IMR-90 (cell line): Measurements from ENCODE around the gene CDH23. TPM values are rescaled to one million over a fixed set of nuclear protein-coding genes. Genes with fewer than 3 reads are reported as not detected.

ENCODE experiments used
- ATAC-seq: fragments of 200-7000 bp; cut with Tn5 transposase; 2 replicates; pipeline ENCODE4 v1.9.1; 2020; ENCODE audit warnings: low read depth, mild to moderate bottlenecking, moderate library complexity
- BruUV-seq: library from RNA; stranded (reverse); fragments of 400-500 nt; replicated peaks from 2 replicates; lab custom pipeline; 2021; lab: Mats Ljungman, UMichigan
- CTCF ChIA-PET: fragments of 300-600 bp; formaldehyde crosslinking; extraction: SDS; loops from one replicate; lab custom pipeline; 2021; ENCODE audit warnings: antibody characterized with exemption; lab: Yijun Ruan, JAX
- POLR2A ChIA-PET: fragments of 300-600 bp; sonication (Branson Sonifier 250); formaldehyde crosslinking; loops from one replicate; lab custom pipeline; 2022; ENCODE audit warnings: antibody characterized with exemption; ENCODE audit not compliant: unreplicated experiment; lab: Charles Lee
- DNase-seq: peaks from one replicate; pipeline ENCODE4 v3.0.0; 2013
- H2AFZ ChIP-seq: replicated peaks from 2 replicates; pipeline ENCODE3; 2013; ENCODE audit warnings: low read length, mild to moderate bottlenecking; ENCODE audit not compliant: poor library complexity
- H2AK5ac ChIP-seq: 2 replicates; pipeline ENCODE4 v1.6.1; 2013; ENCODE audit warnings: low read depth, low read length, inconsistent platforms
- H2AK9ac ChIP-seq: replicated peaks from 2 replicates; pipeline ENCODE3; 2013; ENCODE audit warnings: mild to moderate bottlenecking, low read depth, low read length, moderate library complexity; ENCODE audit not compliant: poor library complexity
- H2BK120ac ChIP-seq: 2 replicates; pipeline ENCODE4 v1.6.1; 2013; ENCODE audit warnings: low read depth, low read length, inconsistent platforms
- H2BK15ac ChIP-seq: 3 replicates; pipeline ENCODE4 v1.6.1; 2013; ENCODE audit warnings: low read depth, low read length, inconsistent platforms
- H2BK20ac ChIP-seq: 2 replicates; pipeline ENCODE4 v1.6.1; 2013; ENCODE audit warnings: low read depth, mild to moderate bottlenecking, inconsistent platforms, low read length, moderate library complexity
- H2BK5ac ChIP-seq: 2 replicates; pipeline ENCODE4 v1.6.1; 2013; ENCODE audit warnings: mild to moderate bottlenecking, low read depth, low read length, inconsistent platforms; ENCODE audit not compliant: poor library complexity, severe bottlenecking
- H3K14ac ChIP-seq: replicated peaks from 2 replicates; pipeline ENCODE4 v1.6.1; 2013; ENCODE audit warnings: low read depth, low read length, inconsistent platforms
- H3K18ac ChIP-seq: 2 replicates; pipeline ENCODE4 v1.6.1; 2013; ENCODE audit warnings: low read depth, low read length, control low read depth
- H3K23ac ChIP-seq: 2 replicates; pipeline ENCODE4 v1.6.1; 2013; ENCODE audit warnings: low read depth, low read length, inconsistent platforms
- H3K27ac ChIP-seq: 2 replicates; pipeline ENCODE4 v1.5.1; 2013; ENCODE audit warnings: mild to moderate bottlenecking, control low read depth, low read length; ENCODE audit not compliant: insufficient read depth
- H3K27me3 ChIP-seq: 2 replicates; pipeline ENCODE4 v1.6.1; 2013; ENCODE audit warnings: low read length; ENCODE audit not compliant: control insufficient read depth, insufficient read depth
- H3K36me3 ChIP-seq: 2 replicates; pipeline ENCODE4 v1.6.1; 2013; ENCODE audit warnings: low read length, mixed read lengths; ENCODE audit not compliant: control insufficient read depth, insufficient read depth
- H3K4ac ChIP-seq: 2 replicates; pipeline ENCODE4 v1.6.1; 2013; ENCODE audit warnings: low read depth, low read length, inconsistent platforms
- H3K4me1 ChIP-seq: 2 replicates; pipeline ENCODE4 v1.6.1; 2013; ENCODE audit warnings: low read length, mixed read lengths; ENCODE audit not compliant: control insufficient read depth, insufficient read depth
- H3K4me2 ChIP-seq: 2 replicates; pipeline ENCODE4 v1.6.1; 2013; ENCODE audit warnings: low read depth, mild to moderate bottlenecking, control low read depth, low read length, moderate library complexity
- H3K4me3 ChIP-seq: 2 replicates; pipeline ENCODE4 v1.5.1; 2013; ENCODE audit warnings: low read depth, mild to moderate bottlenecking, control low read depth, low read length, moderate library complexity; ENCODE audit not compliant: insufficient read depth
- H3K56ac ChIP-seq: 2 replicates; pipeline ENCODE4 v1.6.1; 2013; ENCODE audit warnings: low read length, inconsistent platforms; ENCODE audit not compliant: insufficient read depth; ENCODE audit errors: extremely low read depth
- H3K79me1 ChIP-seq, 2 experiments: 2 replicates each; pipeline ENCODE4 v1.6.1; 2013; ENCODE audit warnings: low read length in 2 of 2, inconsistent platforms in 1 of 2, low read depth in 1 of 2
- H3K9ac ChIP-seq: 2 replicates; pipeline ENCODE4 v1.6.1; 2013; ENCODE audit warnings: low read depth, low read length, control low read depth
- H3K9me1 ChIP-seq: 2 replicates; pipeline ENCODE4 v1.6.1; 2013; ENCODE audit warnings: low read length, inconsistent platforms; ENCODE audit not compliant: insufficient read depth
- H3K9me3 ChIP-seq: 2 replicates; pipeline ENCODE4 v1.6.1; 2013; ENCODE audit warnings: low read length; ENCODE audit not compliant: control insufficient read depth, insufficient read depth
- H4K20me1 ChIP-seq: 2 replicates; pipeline ENCODE4 v1.6.1; 2013; ENCODE audit warnings: low read length, inconsistent platforms; ENCODE audit not compliant: insufficient read depth
- H4K5ac ChIP-seq: 2 replicates; pipeline ENCODE4 v1.6.1; 2013; ENCODE audit warnings: mild to moderate bottlenecking, low read depth, low read length, control low read depth
- H4K8ac ChIP-seq, 2 experiments: 2 replicates each; pipeline ENCODE4 v1.6.1; 2013; ENCODE audit warnings: low read depth in 2 of 2, low read length in 2 of 2, control low read depth in 1 of 2, inconsistent platforms in 1 of 2
- H4K91ac ChIP-seq: 2 replicates; pipeline ENCODE4 v1.6.1; 2013; ENCODE audit warnings: low read depth, low read length, inconsistent platforms; ENCODE audit not compliant: insufficient read depth
- BHLHE40 ChIP-seq: fragments of 150-350 bp; IDR thresholded peaks from 2 replicates; pipeline ENCODE4 v1.6.1; 2016; ENCODE audit warnings: mild to moderate bottlenecking, low read depth, low read length
- POLR2A ChIP-seq: IDR thresholded peaks from 2 replicates; pipeline ENCODE4 v1.6.1; 2012; ENCODE audit warnings: mild to moderate bottlenecking, low read depth, low read length
- WGBS, 2 experiments: methylation state at CpG; one replicate each; pipeline versions ENCODE4 v1.1.5 to v1.1.7; 2013; ENCODE audit warnings: missing lambda C conversion rate in 2 of 2; ENCODE audit not compliant: insufficient read length in 1 of 2; ENCODE audit errors: extremely low coverage in 2 of 2; 5-methylcytosine and 5-hydroxymethylcytosine counted together
- dilution Hi-C: fragments of 300-500 bp; cut with HindIII; formaldehyde crosslinking; loops from one replicate; pipeline ENCODE4 v1.14.3; 2018; ENCODE audit warnings: low sequenced_read_pairs; ENCODE audit not compliant: unreplicated experiment
- in situ Hi-C: fragments of 300-500 bp; cut with MboI; formaldehyde crosslinking; loops from 3 replicates; pipeline ENCODE4 v1.14.3; 2019; ENCODE audit warnings: low sequenced_read_pairs, inconsistent platforms, mixed read lengths
- intact Hi-C: fragments of 100-400 bp; cut with micrococcal nuclease; formaldehyde crosslinking; loops from 2 replicates; pipeline ENCODE4 v1.10.0; 2022
- polyA plus RNA-seq, 3 experiments: library from polyadenylated mRNA; depleted of rRNA; stranded (reverse); fragments of >200 nt; gene quantifications; 2 replicates each; pipeline ENCODE4 v1.2.3, GENCODE V29; 2012; ENCODE audit warnings: low replicate concordance in 1 of 3
- total RNA-seq: library from RNA; depleted of rRNA; stranded (reverse); fragments of >200 nt; gene quantifications from 2 replicates; pipeline ENCODE4 v1.2.3, GENCODE V29; 2012

Gene CDH23
- total and polyA plus RNA-seq, 2 of the 4 experiments (the other 2 are of a cell fraction): under 0.01 to 0.03 TPM

DNA sequence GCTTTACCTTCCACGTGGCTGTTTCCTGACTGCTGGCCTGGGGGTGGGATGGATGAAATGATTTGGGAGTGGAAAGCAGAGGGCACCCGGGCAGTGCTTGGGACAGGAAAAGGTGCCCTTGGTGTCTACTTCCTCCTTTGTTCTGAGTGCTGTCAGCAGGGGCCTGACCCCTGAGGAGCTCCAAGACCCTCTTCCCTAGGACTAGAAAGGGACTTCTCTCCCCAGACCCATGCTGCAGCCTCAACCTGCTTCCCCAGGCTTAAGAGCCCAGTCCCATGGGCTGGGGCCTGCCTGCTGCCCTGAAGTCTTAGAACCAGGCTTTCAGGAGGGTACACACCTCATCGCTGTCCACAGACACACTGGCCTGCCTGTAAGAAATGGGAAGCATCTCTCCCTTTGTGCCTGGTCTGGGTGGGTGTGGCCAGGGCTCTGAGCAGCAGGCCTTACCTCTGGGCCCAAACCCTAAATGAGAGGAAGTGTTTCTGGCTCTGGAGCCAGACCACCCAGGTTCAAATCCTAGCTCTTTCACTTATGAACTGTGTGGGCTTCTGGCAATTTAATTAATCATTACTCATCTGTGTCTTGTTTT, 12.9 kb downstream of the CDH23 start:
- no TSS peak for BruUV-seq
- H3K18ac ChIP-seq: no peak overlapping the region
- in situ Hi-C loops: no loop called here

More for the DNA sequence above, 12.9 kb downstream of the CDH23 start:
- H2BK5ac ChIP-seq: no peak overlapping the region
- no peak overlapping the region for H2AFZ ChIP-seq
- H4K91ac ChIP-seq: no peak overlapping the region
- H4K5ac ChIP-seq: no peak overlapping the region
- ATAC-seq (no peak), DNase-seq (no peak)
- H3K9me3 ChIP-seq: peaks cover 2% of the 10 kb centered on the region; the same call in 1 of the 2 replicates
- TF ChIP-seq BHLHE40 (no peak), POLR2A (no peak)
- CTCF ChIA-PET: no interaction called here
- no peaks in the 10 kb centered on the region for H4K20me1 ChIP-seq
- no peak overlapping the region for H2BK120ac ChIP-seq
- H3K9ac ChIP-seq: no peak overlapping the region
- no CpG with 5 or more reads among the region's 3 CpGs for WGBS, 2 experiments
- H3K9me1 ChIP-seq: no peaks in the 10 kb centered on the region; the same call in 1 of the 2 replicates
- no peak overlapping the region for H3K4ac ChIP-seq
- peaks cover 32% of the 10 kb centered on the region for H3K27me3 ChIP-seq
- no peak overlapping the region for H3K23ac ChIP-seq
- H2AK9ac ChIP-seq: no peak overlapping the region
- POLR2A ChIA-PET: no interaction called here
- no peak overlapping the region for H4K8ac ChIP-seq
- no peak overlapping the region for H3K4me3 ChIP-seq
- no peak overlapping the region for H3K27ac ChIP-seq
- no peaks in the 10 kb centered on the region for H3K4me1 ChIP-seq
- H2BK20ac ChIP-seq: no peak overlapping the region
- H2BK15ac ChIP-seq: no peak overlapping the region
- no peak overlapping the region for H3K14ac ChIP-seq
- dilution Hi-C loops: no loop called here
- no peaks in the 10 kb centered on the region for H3K79me1 ChIP-seq
- no peak overlapping the region for H3K56ac ChIP-seq
- intact Hi-C loops: no loop called here
- H2AK5ac ChIP-seq: no peak overlapping the region
- H3K36me3 ChIP-seq: no peaks in the 10 kb centered on the region
- H3K4me2 ChIP-seq: no peak overlapping the region
